ENCODE data around the gene RAPGEF5.
"Not testable (repeated sequence)": the region's sequence is repeated elsewhere in the genome, so short reads cannot be mapped to it uniquely, and the experiment has no call there.

RAPGEF5 gene

DNA sequence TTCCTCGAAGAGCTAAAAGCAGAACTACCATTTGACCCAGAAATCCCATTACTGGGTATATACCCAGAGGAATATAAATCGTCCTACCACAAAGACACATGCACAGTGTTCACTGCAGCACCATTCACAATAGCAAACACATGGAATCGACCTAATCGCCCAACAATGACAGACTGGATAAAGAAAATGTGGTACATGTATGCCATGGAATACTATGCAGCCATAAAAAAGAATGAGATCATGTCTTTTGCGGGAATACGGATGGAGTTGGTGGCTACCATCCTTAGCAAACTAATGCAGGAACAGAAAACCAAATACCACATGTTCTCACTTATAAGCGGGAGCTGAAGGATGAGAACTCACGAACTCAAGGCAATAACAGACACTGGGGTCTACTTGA lies 276.7 kb downstream of the RAPGEF5 start:
- H3K27ac ChIP-seq (ENCODE audit: low read depth, low read length); H3K4me3 ChIP-seq (ENCODE audit: low read length); H3K27me3 ChIP-seq (ENCODE audit: control insufficient read depth, insufficient read depth, low read length); H3K9ac ChIP-seq (ENCODE audit: low read length); H3K36me3 ChIP-seq (ENCODE audit: control insufficient read depth, insufficient read depth, low read length); H3K4me1 ChIP-seq (ENCODE audit: control insufficient read depth, insufficient read depth, low read length): not testable (repeated sequence)

DNA sequence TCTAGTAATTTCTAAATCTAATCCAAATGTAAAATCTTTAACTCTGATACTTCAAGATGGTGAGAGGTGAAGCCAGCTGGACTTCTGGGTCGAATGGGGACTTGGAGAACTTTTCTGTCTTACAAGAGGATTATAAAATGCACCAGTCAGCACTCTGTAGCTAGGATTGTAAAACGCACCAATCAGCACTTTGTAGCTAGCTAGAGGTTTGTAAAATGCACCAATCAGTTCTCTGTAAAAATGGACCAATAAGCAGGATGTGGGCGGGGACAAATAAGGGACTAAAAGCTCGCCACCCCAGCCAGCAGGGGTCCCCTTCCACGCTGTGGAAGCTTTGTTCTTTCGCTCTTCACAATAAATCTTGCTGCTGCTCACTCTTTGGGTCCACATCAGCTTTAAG lies 278.1 kb downstream of the RAPGEF5 start:
- H3K9ac ChIP-seq (ENCODE audit: low read length); H3K36me3 ChIP-seq (ENCODE audit: control insufficient read depth, insufficient read depth, low read length); H3K4me1 ChIP-seq (ENCODE audit: control insufficient read depth, insufficient read depth, low read length); H3K27ac ChIP-seq (ENCODE audit: low read depth, low read length); H3K27me3 ChIP-seq (ENCODE audit: control insufficient read depth, insufficient read depth, low read length); H3K4me3 ChIP-seq (ENCODE audit: low read length): not testable (repeated sequence)

DNA sequence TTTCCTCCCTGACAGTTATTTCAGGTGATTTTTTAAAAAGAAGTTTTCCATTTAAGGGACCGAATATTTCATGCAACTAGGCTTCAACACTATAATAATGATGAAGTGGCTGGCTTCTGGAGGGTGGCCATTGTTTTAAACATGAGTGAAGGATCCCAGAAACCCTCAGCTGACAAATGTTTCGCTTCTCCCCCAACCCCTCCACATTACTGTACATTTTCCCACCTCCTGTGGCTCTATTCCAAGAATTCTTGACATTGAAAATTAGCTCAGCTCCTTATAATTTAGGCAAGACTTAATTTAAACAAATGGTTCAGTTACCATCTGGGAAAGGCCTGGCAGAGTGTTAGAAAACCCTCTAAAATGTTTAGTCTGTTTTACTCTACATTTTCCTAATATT lies 281.4 kb downstream of the RAPGEF5 start:
- Histone ChIP-seq H3K36me3 (ENCODE audit: control insufficient read depth, insufficient read depth, low read length) (no peaks in the 10 kb centered on the region), H3K4me1 (ENCODE audit: control insufficient read depth, insufficient read depth, low read length) (no peaks in the 10 kb centered on the region), H3K27me3 (ENCODE audit: control insufficient read depth, insufficient read depth, low read length) (no peaks in the 10 kb centered on the region), H3K9ac (ENCODE audit: low read length) (no peak overlapping the region), H3K27ac (ENCODE audit: low read depth, low read length) (no peak overlapping the region), H3K4me3 (ENCODE audit: low read length) (no peak overlapping the region)

DNA sequence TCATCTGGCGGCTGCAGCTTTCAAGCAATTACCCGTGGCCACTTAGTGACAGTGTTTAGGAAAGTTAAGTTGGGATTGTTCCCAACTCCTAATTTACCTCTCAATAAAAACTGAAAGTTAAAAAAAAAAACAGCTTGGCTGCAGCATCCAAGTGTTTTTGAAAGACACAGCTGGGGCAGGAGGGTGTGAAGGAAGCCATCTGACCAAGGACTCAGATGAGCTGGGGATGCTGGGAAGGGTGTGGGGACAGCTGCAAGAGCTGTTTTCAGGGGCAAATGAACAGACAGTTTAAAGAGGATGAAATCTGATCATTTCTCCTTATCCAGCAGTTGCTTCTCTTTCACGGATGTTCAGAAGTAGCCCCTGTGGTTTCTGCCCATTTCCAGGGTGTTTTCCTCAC lies 282.1 kb downstream of the RAPGEF5 start:
- Histone ChIP-seq H3K27ac (ENCODE audit: low read depth, low read length) (no peak overlapping the region), H3K36me3 (ENCODE audit: control insufficient read depth, insufficient read depth, low read length) (no peaks in the 10 kb centered on the region), H3K4me1 (ENCODE audit: control insufficient read depth, insufficient read depth, low read length) (no peaks in the 10 kb centered on the region), H3K4me3 (ENCODE audit: low read length) (no peak overlapping the region), H3K27me3 (ENCODE audit: control insufficient read depth, insufficient read depth, low read length) (no peaks in the 10 kb centered on the region), H3K9ac (ENCODE audit: low read length) (no peak overlapping the region)

Measured in rectal smooth muscle tissue (tissue), 1 donor.